WTC11 (cell line): Measurements from ENCODE around the gene RUSC2. TPM values are rescaled to one million over a fixed set of nuclear protein-coding genes. Genes with fewer than 3 reads are reported as not detected.
A peak's percentile ranks its signal among the peaks of the same experiment; 100 is the strongest.

Experiments used
- ATAC-seq: fragments of 200-7000 bp; cut with Tn5 transposase; 2 replicates; pipeline ENCODE4 v1.10.0; 2021; ENCODE audit warnings: mild to moderate bottlenecking, moderate library complexity
- CTCF ChIA-PET: fragments of 300-600 bp; sonication (Branson Sonifier 250); formaldehyde crosslinking; loops from one replicate; lab custom pipeline; 2021; ENCODE audit warnings: antibody characterized with exemption; lab: Charles Lee
- POLR2A ChIA-PET: fragments of 350-600 bp; sonication (Branson Sonifier 250); formaldehyde crosslinking; loops from one replicate; lab custom pipeline; 2021; ENCODE audit warnings: antibody characterized with exemption; lab: Charles Lee
- DNase-seq: peaks from one replicate; pipeline ENCODE4 v3.0.0; 2021; ENCODE audit warnings: low spot score
- H3K27ac Mint-ChIP-seq: 2 replicates; pipeline ENCODE4 v1.8.0; 2021; ENCODE audit warnings: mixed read lengths
- H3K27me3 Mint-ChIP-seq: 2 replicates; pipeline ENCODE4 v1.8.0; 2021; ENCODE audit warnings: low read depth, mild to moderate bottlenecking, moderate library complexity, mixed read lengths
- H3K36me3 Mint-ChIP-seq: 2 replicates; pipeline ENCODE4 v1.8.0; 2021; ENCODE audit warnings: mixed read lengths
- H3K4me1 Mint-ChIP-seq: 2 replicates; pipeline ENCODE4 v1.8.0; 2022; ENCODE audit warnings: mixed read lengths
- H3K4me3 Mint-ChIP-seq: 2 replicates; pipeline ENCODE4 v1.8.0; 2021; ENCODE audit warnings: mild to moderate bottlenecking, moderate library complexity, mixed read lengths
- H3K9me3 Mint-ChIP-seq: 2 replicates; pipeline ENCODE4 v1.8.0; 2021; ENCODE audit warnings: mixed read lengths
- JAZF1 ChIP-seq: fragments of 250-450 bp; sonication (Bioruptor Pico); IDR thresholded peaks from 2 replicates; pipeline ENCODE4 v1.9.0; 2021; ENCODE audit warnings: moderate library complexity, mild to moderate bottlenecking, inconsistent platforms
- MYBL2 ChIP-seq: sonication (generic); formaldehyde crosslinking; IDR thresholded peaks from 2 replicates; pipeline ENCODE4 v1.8.1; 2023; ENCODE audit warnings: mild to moderate bottlenecking, moderate library complexity, missing genetic modification reagents
- NFE2L1 ChIP-seq: sonication (generic); formaldehyde crosslinking; IDR thresholded peaks from 2 replicates; pipeline ENCODE4 v1.8.1; 2023; ENCODE audit warnings: missing genetic modification reagents
- NR1H2 ChIP-seq: sonication (generic); formaldehyde crosslinking; IDR thresholded peaks from 2 replicates; pipeline ENCODE4 v1.9.0; 2021; ENCODE audit warnings: mild to moderate bottlenecking, moderate library complexity, missing genetic modification reagents
- RORB ChIP-seq: fragments of 250-450 bp; sonication (Bioruptor Pico); IDR thresholded peaks from 2 replicates; pipeline ENCODE4 v1.9.0; 2021; ENCODE audit warnings: mild to moderate bottlenecking
- SMAD4 ChIP-seq: sonication (generic); formaldehyde crosslinking; IDR thresholded peaks from 2 replicates; pipeline ENCODE4 v1.8.0; 2022; ENCODE audit warnings: mild to moderate bottlenecking, missing genetic modification reagents
- ZNF317 ChIP-seq: sonication (generic); formaldehyde crosslinking; IDR thresholded peaks from 2 replicates; pipeline ENCODE4 v1.8.1; 2023; ENCODE audit warnings: low read depth, mild to moderate bottlenecking, moderate library complexity, missing genetic modification reagents, borderline replicate concordance
- total RNA-seq: library from RNA; stranded (reverse); gene quantifications from 3 replicates; pipeline ENCODE4 v1.2.3, GENCODE V29; 2021
- TF ChIP-seq, protein P1 (sequence below): fragments of 250-450 bp; sonication (Bioruptor Pico); IDR thresholded peaks from 2 replicates; pipeline ENCODE4 v2.1.2; 2022; ENCODE audit warnings: mild to moderate bottlenecking, moderate library complexity
- TF ChIP-seq, protein P2 (sequence below): fragments of 200-600 bp; IDR thresholded peaks from 2 replicates; pipeline ENCODE4 v1.8.0; 2022; ENCODE audit warnings: antibody characterized with exemption
- TF ChIP-seq, protein P3 (sequence below): sonication (generic); formaldehyde crosslinking; IDR thresholded peaks from 2 replicates; pipeline ENCODE4 v1.8.1; 2022; ENCODE audit warnings: low read depth, missing genetic modification reagents, borderline replicate concordance
- TF ChIP-seq, protein P4 (sequence below): sonication (generic); formaldehyde crosslinking; IDR thresholded peaks from 2 replicates; pipeline ENCODE4 v1.8.1; 2023; ENCODE audit warnings: mild to moderate bottlenecking, missing genetic modification reagents
- TF ChIP-seq, protein P5 (sequence below): fragments of 250-450 bp; sonication (Bioruptor Pico); conservative IDR thresholded peaks from 2 replicates; pipeline ENCODE4 v1.9.0; 2021; ENCODE audit warnings: mild to moderate bottlenecking
- TF ChIP-seq, protein P6 (sequence below): sonication (generic); formaldehyde crosslinking; IDR thresholded peaks from 2 replicates; pipeline ENCODE4 v1.8.1; 2022; ENCODE audit warnings: missing genetic modification reagents, borderline replicate concordance

Gene RUSC2
- total RNA-seq, 1 experiment from 2014 or later = 9.4 TPM

DNA sequence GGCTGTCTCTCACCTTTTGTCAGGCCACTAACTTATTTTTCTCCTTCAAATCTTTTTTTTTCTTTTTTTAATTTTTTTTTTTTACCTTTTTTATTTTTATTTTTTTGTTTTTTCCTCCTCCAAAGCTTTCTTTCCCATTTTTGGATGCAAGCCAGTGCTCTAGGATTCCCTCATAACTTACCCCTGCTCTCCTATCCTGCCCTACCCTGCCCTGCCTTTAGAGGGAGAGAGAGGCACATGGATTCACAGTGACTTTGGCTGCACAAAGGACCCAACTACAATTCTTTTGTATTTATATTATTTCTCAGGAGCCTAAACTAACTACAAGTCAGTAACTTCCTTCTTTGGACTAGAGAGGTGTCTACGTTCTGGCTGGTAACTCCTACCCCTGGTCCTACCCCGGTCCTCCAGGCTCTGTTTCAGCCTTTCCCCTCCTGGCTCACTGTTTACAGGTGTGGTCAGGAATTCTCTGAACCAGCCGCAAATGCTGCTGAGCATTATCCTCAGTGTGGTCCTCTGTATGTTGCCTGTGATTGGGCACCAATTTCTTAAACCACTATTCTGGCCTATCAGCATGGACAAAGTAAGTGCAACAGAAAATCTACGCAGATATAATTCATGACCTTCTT, 8.4 kb upstream of the RUSC2 start:
- peak; percentile 76 for ATAC-seq
- Mint-ChIP-seq H3K4me1 (0 out of 2 replicates have a peak, but pooled peaks cover 3% of the 10 kb centered on the region), H3K27me3 (peaks cover 4% of the 10 kb centered on the region), H3K9me3 (no peaks in the 10 kb centered on the region), H3K27ac (no peak overlapping the region), H3K4me3 (no peak overlapping the region), H3K36me3 (no peaks in the 10 kb centered on the region)
- TF ChIP-seq, protein P1, sequence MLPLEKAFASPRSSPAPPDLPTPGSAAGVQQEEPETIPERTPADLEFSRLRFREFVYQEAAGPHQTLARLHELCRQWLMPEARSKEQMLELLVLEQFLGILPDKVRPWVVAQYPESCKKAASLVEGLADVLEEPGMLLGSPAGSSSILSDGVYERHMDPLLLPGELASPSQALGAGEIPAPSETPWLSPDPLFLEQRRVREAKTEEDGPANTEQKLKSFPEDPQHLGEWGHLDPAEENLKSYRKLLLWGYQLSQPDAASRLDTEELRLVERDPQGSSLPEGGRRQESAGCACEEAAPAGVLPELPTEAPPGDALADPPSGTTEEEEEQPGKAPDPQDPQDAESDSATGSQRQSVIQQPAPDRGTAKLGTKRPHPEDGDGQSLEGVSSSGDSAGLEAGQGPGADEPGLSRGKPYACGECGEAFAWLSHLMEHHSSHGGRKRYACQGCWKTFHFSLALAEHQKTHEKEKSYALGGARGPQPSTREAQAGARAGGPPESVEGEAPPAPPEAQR (CRISPR knock-in tag) = no peak
- TF ChIP-seq, protein P2, sequence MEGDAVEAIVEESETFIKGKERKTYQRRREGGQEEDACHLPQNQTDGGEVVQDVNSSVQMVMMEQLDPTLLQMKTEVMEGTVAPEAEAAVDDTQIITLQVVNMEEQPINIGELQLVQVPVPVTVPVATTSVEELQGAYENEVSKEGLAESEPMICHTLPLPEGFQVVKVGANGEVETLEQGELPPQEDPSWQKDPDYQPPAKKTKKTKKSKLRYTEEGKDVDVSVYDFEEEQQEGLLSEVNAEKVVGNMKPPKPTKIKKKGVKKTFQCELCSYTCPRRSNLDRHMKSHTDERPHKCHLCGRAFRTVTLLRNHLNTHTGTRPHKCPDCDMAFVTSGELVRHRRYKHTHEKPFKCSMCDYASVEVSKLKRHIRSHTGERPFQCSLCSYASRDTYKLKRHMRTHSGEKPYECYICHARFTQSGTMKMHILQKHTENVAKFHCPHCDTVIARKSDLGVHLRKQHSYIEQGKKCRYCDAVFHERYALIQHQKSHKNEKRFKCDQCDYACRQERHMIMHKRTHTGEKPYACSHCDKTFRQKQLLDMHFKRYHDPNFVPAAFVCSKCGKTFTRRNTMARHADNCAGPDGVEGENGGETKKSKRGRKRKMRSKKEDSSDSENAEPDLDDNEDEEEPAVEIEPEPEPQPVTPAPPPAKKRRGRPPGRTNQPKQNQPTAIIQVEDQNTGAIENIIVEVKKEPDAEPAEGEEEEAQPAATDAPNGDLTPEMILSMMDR = peak; percentile 17; the same call in 1 of the 2 replicates
- no peak for TF ChIP-seq ZNF317 (CRISPR knock-in tag)
- peak; percentile 59 for DNase-seq
- CTCF ChIA-PET = interaction anchor here (0.6 to 1.0 kb wide), 4 partner anchors 37 to 118 kb away, joined by 3 to 5 read pairs (median 4); no protein-coding TSS in a partner anchor
- POLR2A ChIA-PET = no interaction called here

DNA sequence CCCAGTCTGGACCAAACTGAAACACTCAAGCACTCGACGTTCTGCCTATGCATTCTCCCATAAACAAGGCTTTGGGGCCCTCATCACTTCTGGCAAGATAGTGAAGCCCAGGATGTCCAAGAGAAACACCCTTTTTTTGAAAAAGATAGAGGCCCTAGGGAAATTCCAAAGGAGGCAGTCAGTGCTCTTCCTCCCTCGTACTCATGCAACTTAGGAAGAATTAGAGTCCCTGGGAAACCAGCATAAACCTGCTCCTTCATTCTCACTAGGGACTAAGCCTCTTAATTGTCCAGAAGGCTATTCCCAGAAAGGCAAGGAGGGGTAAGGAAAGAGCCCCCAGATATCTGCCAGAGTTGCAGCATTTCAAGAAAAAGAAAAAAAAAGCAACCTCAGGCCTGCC, 7.8 kb upstream of the RUSC2 start:
- no peaks in the 10 kb centered on the region for H3K36me3 Mint-ChIP-seq
- H3K27me3 Mint-ChIP-seq = peaks cover 2% of the 10 kb centered on the region; the same call in 1 of the 2 replicates
- CTCF ChIA-PET = no interaction called here
- POLR2A ChIA-PET = no interaction called here
- H3K4me1 Mint-ChIP-seq = 0 out of 2 replicates have a peak, but pooled peaks cover under 1% of the 10 kb centered on the region
- no peak overlapping the region for H3K4me3 Mint-ChIP-seq
- no peaks in the 10 kb centered on the region for H3K9me3 Mint-ChIP-seq
- TF ChIP-seq, protein P3, sequence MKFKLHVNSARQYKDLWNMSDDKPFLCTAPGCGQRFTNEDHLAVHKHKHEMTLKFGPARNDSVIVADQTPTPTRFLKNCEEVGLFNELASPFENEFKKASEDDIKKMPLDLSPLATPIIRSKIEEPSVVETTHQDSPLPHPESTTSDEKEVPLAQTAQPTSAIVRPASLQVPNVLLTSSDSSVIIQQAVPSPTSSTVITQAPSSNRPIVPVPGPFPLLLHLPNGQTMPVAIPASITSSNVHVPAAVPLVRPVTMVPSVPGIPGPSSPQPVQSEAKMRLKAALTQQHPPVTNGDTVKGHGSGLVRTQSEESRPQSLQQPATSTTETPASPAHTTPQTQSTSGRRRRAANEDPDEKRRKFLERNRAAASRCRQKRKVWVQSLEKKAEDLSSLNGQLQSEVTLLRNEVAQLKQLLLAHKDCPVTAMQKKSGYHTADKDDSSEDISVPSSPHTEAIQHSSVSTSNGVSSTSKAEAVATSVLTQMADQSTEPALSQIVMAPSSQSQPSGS (CRISPR knock-in tag) = no peak
- no peak for TF ChIP-seq RORB (CRISPR knock-in tag)
- TF ChIP-seq, protein P4, sequence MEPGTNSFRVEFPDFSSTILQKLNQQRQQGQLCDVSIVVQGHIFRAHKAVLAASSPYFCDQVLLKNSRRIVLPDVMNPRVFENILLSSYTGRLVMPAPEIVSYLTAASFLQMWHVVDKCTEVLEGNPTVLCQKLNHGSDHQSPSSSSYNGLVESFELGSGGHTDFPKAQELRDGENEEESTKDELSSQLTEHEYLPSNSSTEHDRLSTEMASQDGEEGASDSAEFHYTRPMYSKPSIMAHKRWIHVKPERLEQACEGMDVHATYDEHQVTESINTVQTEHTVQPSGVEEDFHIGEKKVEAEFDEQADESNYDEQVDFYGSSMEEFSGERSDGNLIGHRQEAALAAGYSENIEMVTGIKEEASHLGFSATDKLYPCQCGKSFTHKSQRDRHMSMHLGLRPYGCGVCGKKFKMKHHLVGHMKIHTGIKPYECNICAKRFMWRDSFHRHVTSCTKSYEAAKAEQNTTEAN (CRISPR knock-in tag) = no peak
- DNase-seq = no peak
- ATAC-seq = no peak
- no peak overlapping the region for H3K27ac Mint-ChIP-seq

DNA sequence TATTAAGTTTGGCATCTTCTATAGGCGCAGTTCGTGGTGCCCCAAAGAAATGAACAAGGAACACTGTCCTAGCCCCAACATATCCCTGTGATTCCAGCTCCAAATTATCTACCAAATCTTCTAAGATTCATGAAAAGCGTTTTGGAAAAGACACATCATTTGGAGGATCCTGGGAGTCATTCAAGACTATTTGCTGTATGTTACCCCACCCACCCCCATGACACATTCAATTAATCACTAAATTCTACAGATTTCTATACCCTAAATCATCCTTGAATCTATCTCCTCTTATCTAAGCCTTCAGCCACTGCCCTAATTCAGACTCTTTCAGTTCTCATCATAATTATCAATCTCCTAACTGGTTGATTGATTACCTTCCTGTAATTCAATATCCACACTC, 5.5 kb upstream of the RUSC2 start:
- no peak for TF ChIP-seq NFE2L1 (CRISPR knock-in tag)
- TF ChIP-seq MYBL2 (CRISPR knock-in tag) = no peak
- TF ChIP-seq, protein P5, sequence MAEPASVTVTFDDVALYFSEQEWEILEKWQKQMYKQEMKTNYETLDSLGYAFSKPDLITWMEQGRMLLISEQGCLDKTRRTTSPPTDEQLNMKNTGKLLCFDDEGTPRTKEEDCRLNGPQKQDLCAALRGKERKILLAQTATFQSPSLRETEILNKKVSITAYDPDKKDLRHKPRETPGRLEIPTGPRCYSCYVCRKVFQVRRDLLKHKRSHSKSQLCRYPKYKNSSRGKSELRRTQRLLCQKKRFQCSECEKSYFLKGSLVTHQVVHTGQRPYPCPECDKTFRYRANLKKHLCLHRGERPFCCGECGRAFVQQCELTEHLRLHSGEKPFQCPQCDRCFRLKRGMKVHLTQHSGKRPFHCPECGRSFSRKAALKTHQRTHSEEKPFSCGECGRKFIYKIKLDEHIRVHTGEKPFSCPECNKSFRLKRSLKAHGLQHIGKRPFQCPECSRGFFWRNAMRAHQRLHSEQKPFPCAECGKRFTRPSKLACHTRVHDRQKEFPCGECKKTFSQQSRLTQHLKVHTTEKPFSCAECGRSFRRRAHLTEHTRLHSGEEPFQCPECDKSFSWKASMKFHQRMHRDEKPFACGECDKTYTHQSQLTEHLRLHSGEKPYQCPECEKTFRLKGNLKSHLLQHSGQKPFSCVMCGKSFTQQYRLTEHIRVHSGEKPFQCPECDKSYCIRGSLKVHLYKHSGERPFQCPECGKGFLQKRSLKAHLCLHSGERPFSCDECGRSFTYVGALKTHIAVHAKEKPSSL = no peak
- TF ChIP-seq SMAD4 = no peak
- no peak for TF ChIP-seq JAZF1 (CRISPR knock-in tag)
- no peak for TF ChIP-seq NR1H2
- TF ChIP-seq, protein P6, sequence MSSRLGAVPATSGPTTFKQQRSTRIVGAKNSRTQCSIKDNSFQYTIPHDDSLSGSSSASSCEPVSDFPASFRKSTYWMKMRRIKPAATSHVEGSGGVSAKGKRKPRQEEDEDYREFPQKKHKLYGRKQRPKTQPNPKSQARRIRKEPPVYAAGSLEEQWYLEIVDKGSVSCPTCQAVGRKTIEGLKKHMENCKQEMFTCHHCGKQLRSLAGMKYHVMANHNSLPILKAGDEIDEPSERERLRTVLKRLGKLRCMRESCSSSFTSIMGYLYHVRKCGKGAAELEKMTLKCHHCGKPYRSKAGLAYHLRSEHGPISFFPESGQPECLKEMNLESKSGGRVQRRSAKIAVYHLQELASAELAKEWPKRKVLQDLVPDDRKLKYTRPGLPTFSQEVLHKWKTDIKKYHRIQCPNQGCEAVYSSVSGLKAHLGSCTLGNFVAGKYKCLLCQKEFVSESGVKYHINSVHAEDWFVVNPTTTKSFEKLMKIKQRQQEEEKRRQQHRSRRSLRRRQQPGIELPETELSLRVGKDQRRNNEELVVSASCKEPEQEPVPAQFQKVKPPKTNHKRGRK (CRISPR knock-in tag) = no peak
- CTCF ChIA-PET = interaction anchor here (1.5 to 3.4 kb wide), 2 partner anchors 69 kb away, joined by 10 to 24 read pairs; no protein-coding TSS in a partner anchor
- Mint-ChIP-seq H3K27me3 (peaks cover 6% of the 10 kb centered on the region; the same call in 1 of the 2 replicates), H3K36me3 (no peaks in the 10 kb centered on the region), H3K4me3 (no peak overlapping the region), H3K4me1 (peaks cover 18% of the 10 kb centered on the region), H3K27ac (no peak overlapping the region), H3K9me3 (no peaks in the 10 kb centered on the region)
- ATAC-seq (no peak), DNase-seq (no peak)
- POLR2A ChIA-PET = no interaction called here
